HCT116 (cell line): ENCODE data around the gene PHF3.

ENCODE experiments used
- CEBPB ChIP-seq: IDR thresholded peaks from 2 replicates; pipeline ENCODE4 v1.6.1; 2012; ENCODE audit warnings: low read depth
- CTCF ChIP-seq, 3 experiments: fragments of 200-600 bp in 1 of 3; sonication (generic) in 1 of 3; IDR thresholded peaks in 2 of 3; conservative IDR thresholded peaks in 1 of 3; 2 replicates each; pipeline ENCODE4 v1.5.1; 2012 to 2017; ENCODE audit warnings: low read depth in 2 of 3, low read length in 2 of 3, antibody characterized with exemption in 1 of 3, borderline replicate concordance in 1 of 3, control low read depth in 1 of 3, mild to moderate bottlenecking in 1 of 3, mixed read lengths in 1 of 3, mixed run types in 1 of 3, moderate library complexity in 1 of 3; ENCODE audit not compliant: insufficient read depth in 1 of 3
- EZH2 ChIP-seq: fragments of 200-600 bp; sonication (generic); IDR thresholded peaks from 2 replicates; pipeline ENCODE4 v1.6.1; 2017; ENCODE audit warnings: antibody characterized with exemption, mixed run types
- MAX ChIP-seq: IDR thresholded peaks from 2 replicates; pipeline ENCODE4 v1.6.1; 2012
- POLR2A ChIP-seq: IDR thresholded peaks from 2 replicates; pipeline ENCODE4 v1.7.0; 2011; ENCODE audit warnings: borderline replicate concordance; ENCODE audit not compliant: insufficient read depth, insufficient read length; ENCODE audit errors: extremely low read depth
- RAD21 ChIP-seq: IDR thresholded peaks from 2 replicates; pipeline ENCODE4 v1.6.1; 2012; ENCODE audit warnings: low read depth, mild to moderate bottlenecking

GRCh38 chr6:63636518-63637021, 968 bp downstream of the PHF3 start:
- no peak for TF ChIP-seq CTCF (IDR thresholded peaks at IDR 0.05 in 2 of 3, conservative IDR thresholded peaks at IDR 0.05 in 1 of 3; ENCODE audit: borderline replicate concordance in 1 of 3, insufficient read depth in 1 of 3, low read depth in 2 of 3, low read length in 2 of 3)
- TF ChIP-seq POLR2A: no peak
- no peak for TF ChIP-seq EZH2
- no peak for TF ChIP-seq RAD21
- no peak for TF ChIP-seq MAX
- TF ChIP-seq CEBPB: no peak
